ENCODE data around the gene C20orf144.
A peak's percentile ranks its signal among the peaks of the same experiment; 100 is the strongest.

The C20orf144 gene

GRCh38 chr20:33677991-33678702, 16.0 kb downstream of the C20orf144 start:
- DNase-seq, result no peak

GRCh38 chr20:33679758-33680485, 17.8 kb downstream of the C20orf144 start:
- DNase-seq, result no peak

GRCh38 chr20:33680686-33681085, 18.6 kb downstream of the C20orf144 start:
- DNase-seq, result no peak

GRCh38 chr20:33681288-33681687, 19.2 kb downstream of the C20orf144 start:
- DNase-seq, result no peak

- DNase-seq, result peak in 1 of 3 experiments; percentile 33
Measured at GRCh38 chr20:33681728-33682353, 19.7 kb downstream of the C20orf144 start.

- DNase-seq, result peak in 2 of 3 experiments; percentile 72 to 86
Measured at GRCh38 chr20:33684533-33685327, 22.6 kb downstream of the C20orf144 start.

- peak; percentile 29 to 77 (median 74) for DNase-seq
Measured at GRCh38 chr20:33685328-33686099, 23.4 kb downstream of the C20orf144 start.

- DNase-seq, result peak; percentile 97 to 98 (median 98)
Measured at GRCh38 chr20:33686100-33686983, 24.2 kb downstream of the C20orf144 start, which contains the start of gene E2F1. Gene E2F1, minus strand, starts transcription at chr20:33686385. Its CDS starts 121 bp downstream, at chr20:33686264.

- DNase-seq, result no peak
Measured at GRCh38 chr20:33686984-33687366, 24.8 kb downstream of the C20orf144 start.

- no peak for DNase-seq
Measured at GRCh38 chr20:33687370-33687915, 25.3 kb downstream of the C20orf144 start.

- DNase-seq, result no peak
Measured at GRCh38 chr20:33687993-33688937, 26.1 kb downstream of the C20orf144 start.

- no peak for DNase-seq
Measured at GRCh38 chr20:33688938-33689424, 26.9 kb downstream of the C20orf144 start.

GRCh38 chr20:33689493-33689892, 27.4 kb downstream of the C20orf144 start:
- DNase-seq, result no peak

- DNase-seq, result no peak
Measured at GRCh38 chr20:33689973-33690372, 27.8 kb downstream of the C20orf144 start.

GRCh38 chr20:33693289-33693688, 31.2 kb downstream of the C20orf144 start:
- DNase-seq, result no peak

- DNase-seq, result peak in 1 of 3 experiments; percentile 33
Measured at GRCh38 chr20:33693741-33694638, 31.9 kb downstream of the C20orf144 start.

- DNase-seq, result no peak
Measured at GRCh38 chr20:33694639-33695012, 32.5 kb downstream of the C20orf144 start.

- DNase-seq, result no peak
Measured at GRCh38 chr20:33696448-33696847, 34.3 kb downstream of the C20orf144 start.
